A204.1 (cell line): ENCODE results near the gene MATN3.
A peak's percentile ranks its signal among the peaks of the same experiment; 100 is the strongest.

Experiments used
- FAIRE-seq: peaks from 2 replicates; lab custom pipeline; 2012; peaks lifted over from hg19 to GRCh38; lab: Jason Lieb, UNC

The MATN3 gene

GRCh38 chr2:20001361-20001863, 11.1 kb downstream of the MATN3 start:
- no peak for FAIRE-seq

- no peak for FAIRE-seq
Observed at GRCh38 chr2:19993731-19994130, 18.7 kb downstream of the MATN3 start.

- FAIRE-seq = peak; percentile 30
Observed at GRCh38 chr2:19991895-19992294, 20.6 kb downstream of the MATN3 start.

- no peak for FAIRE-seq
Observed at GRCh38 chr2:19990416-19990728, 22.1 kb downstream of the MATN3 start.

GRCh38 chr2:19989667-19990415, 22.6 kb downstream of the MATN3 start, which contains the start of gene WDR35:
Gene WDR35, minus strand, starts transcription at chr2:19990105. Its CDS starts 90 bp downstream, at chr2:19990015.
- FAIRE-seq = no peak

GRCh38 chr2:19989342-19989666, 23.2 kb downstream of the MATN3 start:
- FAIRE-seq = no peak

GRCh38 chr2:19988600-19988999, 23.9 kb downstream of the MATN3 start:
- FAIRE-seq = no peak

GRCh38 chr2:19987936-19988335, 24.5 kb downstream of the MATN3 start:
- no peak for FAIRE-seq

- no peak for FAIRE-seq
Observed at GRCh38 chr2:19982268-19982667, 30.2 kb downstream of the MATN3 start.

- FAIRE-seq = no peak
Observed at GRCh38 chr2:19979932-19980331, 32.5 kb downstream of the MATN3 start.

- FAIRE-seq = no peak
Observed at GRCh38 chr2:19973466-19973865, 39.0 kb downstream of the MATN3 start.

- no peak for FAIRE-seq
Observed at GRCh38 chr2:19971691-19972090, 40.8 kb downstream of the MATN3 start.

GRCh38 chr2:19963386-19963785, 49.1 kb downstream of the MATN3 start:
- FAIRE-seq = no peak

GRCh38 chr2:19955544-19956422, 56.7 kb downstream of the MATN3 start:
- FAIRE-seq = peak; percentile 98

GRCh38 chr2:19949071-19949470, 63.4 kb downstream of the MATN3 start:
- FAIRE-seq = no peak

- no peak for FAIRE-seq
Observed at GRCh38 chr2:19947184-19947940, 65.1 kb downstream of the MATN3 start.

GRCh38 chr2:19944205-19944845, 68.1 kb downstream of the MATN3 start:
- no peak for FAIRE-seq

- peak; percentile 67 for FAIRE-seq
Observed at GRCh38 chr2:19943189-19943588, 69.3 kb downstream of the MATN3 start.

- FAIRE-seq = no peak
Observed at GRCh38 chr2:19942199-19942598, 70.3 kb downstream of the MATN3 start.
